Measurements from ENCODE around the gene CR1.
A peak's percentile ranks its signal among the peaks of the same experiment; 100 is the strongest.
"Not testable (repeated sequence)": the region's sequence is repeated elsewhere in the genome, so short reads cannot be mapped to it uniquely, and the experiment has no call there.

CR1 gene

GRCh38 chr1:207581496-207582153, 85.7 kb downstream of the CR1 start:
- no peak for DNase-seq (ENCODE audit: low read depth in 3 of 3)

GRCh38 chr1:207589506-207589905, 93.5 kb downstream of the CR1 start:
- not testable (repeated sequence) for DNase-seq (ENCODE audit: low read depth in 3 of 3)

GRCh38 chr1:207591205-207591604, 95.2 kb downstream of the CR1 start:
- not testable (repeated sequence) for DNase-seq (ENCODE audit: low read depth in 3 of 3)

- not testable (repeated sequence) for DNase-seq (ENCODE audit: low read depth in 3 of 3)
These were observed 98.1 kb downstream of the CR1 start for GRCh38 chr1:207594095-207594494.

GRCh38 chr1:207603777-207604176, 107.8 kb downstream of the CR1 start:
- no peak for DNase-seq (ENCODE audit: low read depth in 3 of 3)

GRCh38 chr1:207605444-207606361, 109.7 kb downstream of the CR1 start:
- DNase-seq (ENCODE audit: low read depth in 3 of 3), result no peak

GRCh38 chr1:207606362-207606755, 110.4 kb downstream of the CR1 start:
- no peak for DNase-seq (ENCODE audit: low read depth in 3 of 3)

- no peak for DNase-seq (ENCODE audit: low read depth in 3 of 3)
These were observed 116.8 kb downstream of the CR1 start for GRCh38 chr1:207612762-207613161.

- DNase-seq (ENCODE audit: low read depth in 3 of 3), result peak in 1 of 3 experiments; percentile 1
These were observed 124.0 kb downstream of the CR1 start for GRCh38 chr1:207619871-207620542.

- DNase-seq (ENCODE audit: low read depth in 3 of 3), result no peak
These were observed 124.6 kb downstream of the CR1 start for GRCh38 chr1:207620543-207620893.

GRCh38 chr1:207625504-207626071, 129.6 kb downstream of the CR1 start:
- DNase-seq (ENCODE audit: low read depth in 3 of 3), result not testable (repeated sequence)

- DNase-seq (ENCODE audit: low read depth in 3 of 3), result no peak
These were observed 131.0 kb downstream of the CR1 start for GRCh38 chr1:207626972-207627337.

GRCh38 chr1:207627496-207627895, 131.5 kb downstream of the CR1 start:
- no peak for DNase-seq (ENCODE audit: low read depth in 3 of 3)

- no peak for DNase-seq (ENCODE audit: low read depth in 3 of 3)
These were observed 132.8 kb downstream of the CR1 start for GRCh38 chr1:207628776-207629175.

- no peak for DNase-seq (ENCODE audit: low read depth in 3 of 3)
These were observed 135.2 kb downstream of the CR1 start for GRCh38 chr1:207631137-207631536.

GRCh38 chr1:207633226-207633625, 137.3 kb downstream of the CR1 start:
- DNase-seq (ENCODE audit: low read depth in 3 of 3), result no peak

- DNase-seq (ENCODE audit: low read depth in 3 of 3), result not testable (repeated sequence)
These were observed 137.8 kb downstream of the CR1 start for GRCh38 chr1:207633699-207634289.

- DNase-seq (ENCODE audit: low read depth in 3 of 3), result not testable (repeated sequence)
These were observed 138.3 kb downstream of the CR1 start for GRCh38 chr1:207634293-207634692.

GRCh38 chr1:207635569-207636186, 139.7 kb downstream of the CR1 start:
- not testable (repeated sequence) for DNase-seq (ENCODE audit: low read depth in 3 of 3)

GRCh38 chr1:207638487-207639145, 142.7 kb downstream of the CR1 start:
- DNase-seq (ENCODE audit: low read depth in 3 of 3), result not testable (repeated sequence)

- DNase-seq (ENCODE audit: low read depth in 3 of 3), result not testable (repeated sequence)
These were observed 143.4 kb downstream of the CR1 start for GRCh38 chr1:207639362-207639761.

Measured in stimulated activated CD4-positive, alpha-beta T cell treated with anti-CD3 and anti-CD28 coated beads, TNF-alpha, amount 100 ng/mL, for 24 hours (primary cell).